ENCODE data around the gene REST.

GRCh38 chr4:56861360-56861759 lies 46.3 kb upstream of the REST start:
- TF ChIP-seq CTCF (IDR thresholded peaks at IDR 0.05; ENCODE audit: insufficient read depth, low read length) (no peak), REST (IDR thresholded peaks at IDR 0.05; ENCODE audit: insufficient replicate concordance, low read depth) (no peak)

All from HL-60 (cell line).